Liver (tissue), 3 donors: ENCODE measurements around the gene C10orf143.

ENCODE experiments used
- EGR1 ChIP-seq, 2 donors: IDR thresholded peaks; 2 replicates each; pipeline ENCODE4 v1.6.1; 2016 to 2018; ENCODE audit warnings: antibody characterized with exemption in 2 of 2, low read depth in 2 of 2
- NR2F2 ChIP-seq: IDR thresholded peaks from 2 replicates; pipeline ENCODE4 v1.6.1; 2016; ENCODE audit warnings: antibody characterized with exemption
- RAD21 ChIP-seq, 2 donors: IDR thresholded peaks; 2 replicates each; pipeline ENCODE4 v1.6.1; 2016; ENCODE audit warnings: antibody characterized with exemption in 2 of 2, mild to moderate bottlenecking in 2 of 2
- RXRA ChIP-seq, 2 donors: IDR thresholded peaks; 2 replicates each; pipeline ENCODE4 v1.6.1; 2017 to 2018; ENCODE audit warnings: antibody characterized with exemption in 2 of 2, mild to moderate bottlenecking in 1 of 2
- SP1 ChIP-seq: IDR thresholded peaks from 2 replicates; pipeline ENCODE4 v1.6.1; 2018; ENCODE audit warnings: antibody characterized with exemption, mild to moderate bottlenecking
- YY1 ChIP-seq: IDR thresholded peaks from 2 replicates; pipeline ENCODE4 v1.6.1; 2016; ENCODE audit warnings: antibody characterized with exemption, mild to moderate bottlenecking
- TF ChIP-seq, protein P1 (sequence below): IDR thresholded peaks from 2 replicates; pipeline ENCODE4 v1.6.1; 2016; ENCODE audit warnings: antibody characterized with exemption
- TF ChIP-seq, protein P2 (sequence below): fragments of 150-350 bp; IDR thresholded peaks from 2 replicates; pipeline ENCODE4 v1.5.1; 2017; ENCODE audit warnings: improper control_type of control experiment, low read depth, low read length; ENCODE audit not compliant: missing input control
- TF ChIP-seq, protein P3 (sequence below): IDR thresholded peaks from 2 replicates; pipeline ENCODE4 v1.6.1; 2016; ENCODE audit warnings: antibody characterized with exemption
- donor health status: healthy.
- donor health status: healthy.

DNA sequence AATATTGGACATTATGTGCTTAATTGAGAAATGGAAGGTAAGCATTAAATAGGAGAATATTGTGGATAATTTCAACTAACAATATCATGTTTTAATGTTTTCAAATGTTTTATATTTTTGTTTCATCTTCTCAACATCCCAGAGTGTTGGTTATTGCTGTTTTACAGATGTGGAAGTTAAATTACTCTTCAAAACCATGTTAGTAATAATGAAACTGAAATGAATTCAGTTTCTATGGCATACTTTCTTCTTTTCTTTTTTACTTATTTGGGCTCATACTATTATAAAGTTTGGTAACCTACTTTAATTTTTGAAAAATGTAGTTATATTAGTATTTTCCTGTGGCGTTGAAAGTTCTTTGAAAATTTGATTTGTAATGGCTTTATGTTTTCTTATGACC, 29.8 kb upstream of the C10orf143 start:
- TF ChIP-seq, protein P1, sequence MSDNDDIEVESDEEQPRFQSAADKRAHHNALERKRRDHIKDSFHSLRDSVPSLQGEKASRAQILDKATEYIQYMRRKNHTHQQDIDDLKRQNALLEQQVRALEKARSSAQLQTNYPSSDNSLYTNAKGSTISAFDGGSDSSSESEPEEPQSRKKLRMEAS, result no peak
- TF ChIP-seq, protein P2, sequence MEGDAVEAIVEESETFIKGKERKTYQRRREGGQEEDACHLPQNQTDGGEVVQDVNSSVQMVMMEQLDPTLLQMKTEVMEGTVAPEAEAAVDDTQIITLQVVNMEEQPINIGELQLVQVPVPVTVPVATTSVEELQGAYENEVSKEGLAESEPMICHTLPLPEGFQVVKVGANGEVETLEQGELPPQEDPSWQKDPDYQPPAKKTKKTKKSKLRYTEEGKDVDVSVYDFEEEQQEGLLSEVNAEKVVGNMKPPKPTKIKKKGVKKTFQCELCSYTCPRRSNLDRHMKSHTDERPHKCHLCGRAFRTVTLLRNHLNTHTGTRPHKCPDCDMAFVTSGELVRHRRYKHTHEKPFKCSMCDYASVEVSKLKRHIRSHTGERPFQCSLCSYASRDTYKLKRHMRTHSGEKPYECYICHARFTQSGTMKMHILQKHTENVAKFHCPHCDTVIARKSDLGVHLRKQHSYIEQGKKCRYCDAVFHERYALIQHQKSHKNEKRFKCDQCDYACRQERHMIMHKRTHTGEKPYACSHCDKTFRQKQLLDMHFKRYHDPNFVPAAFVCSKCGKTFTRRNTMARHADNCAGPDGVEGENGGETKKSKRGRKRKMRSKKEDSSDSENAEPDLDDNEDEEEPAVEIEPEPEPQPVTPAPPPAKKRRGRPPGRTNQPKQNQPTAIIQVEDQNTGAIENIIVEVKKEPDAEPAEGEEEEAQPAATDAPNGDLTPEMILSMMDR, result no peak
- no peak for TF ChIP-seq RAD21 (IDR thresholded peaks at IDR 0.05)
- TF ChIP-seq YY1, result no peak
- no peak for TF ChIP-seq EGR1 (IDR thresholded peaks at IDR 0.05; ENCODE audit: low read depth in 2 of 2)
- TF ChIP-seq, protein P3, sequence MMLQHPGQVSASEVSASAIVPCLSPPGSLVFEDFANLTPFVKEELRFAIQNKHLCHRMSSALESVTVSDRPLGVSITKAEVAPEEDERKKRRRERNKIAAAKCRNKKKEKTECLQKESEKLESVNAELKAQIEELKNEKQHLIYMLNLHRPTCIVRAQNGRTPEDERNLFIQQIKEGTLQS, result no peak
- TF ChIP-seq NR2F2, result no peak
- no peak for TF ChIP-seq RXRA (IDR thresholded peaks at IDR 0.05)
- TF ChIP-seq SP1, result no peak
